Measurements from ENCODE around the gene FAM240A. TPM values are rescaled to one million over a fixed set of nuclear protein-coding genes. Genes with fewer than 3 reads are reported as not detected.

FAM240A gene
- total RNA-seq, 4 donors from 2014 or later, result not detected

- whole genome bisulfite sequencing, 2 donors (ENCODE audit: low coverage in 1 of 2), result 45 to 48% methylated on average over 7 to 10 of the region's 10 CpGs
- peak in 1 of 3 donors; percentile 63 for TF ChIP-seq POLR2AphosphoS5 (IDR thresholded peaks at IDR 0.05)
- no peak for TF ChIP-seq POLR2A (IDR thresholded peaks at IDR 0.05)
- Histone ChIP-seq H3K27ac (peak overlapping the region in 3 of 4 donors; percentile 25 to 62 (median 53)), H3K4me1 (peaks cover 0 to 24% (median 11%) of the 10 kb centered on the region in 4 donors), H3K36me3 (no peaks in the 10 kb centered on the region), H3K27me3 (peaks cover 11% of the 10 kb centered on the region), H3K4me3 (no peak overlapping the region), H3K9me3 (no peaks in the 10 kb centered on the region)
- intact Hi-C loops (cut with DNase I; ENCODE audit: low total_unique reads) (no loop called here), in situ Hi-C loops (cut with MboI; ENCODE audit: low pct_ligation_motif_present in 1 of 4, low pct_unique_long_range_greater_than_20kb in 1 of 4, low sequenced_read_pairs in 3 of 4) (no loop called here)
- DNase-seq, result no peak
These were observed 33.2 kb upstream of the FAM240A start for GRCh38 chr3:46578973-46579755.

- Histone ChIP-seq H3K4me1 (peaks cover 0 to 24% (median 11%) of the 10 kb centered on the region in 4 donors), H3K9me3 (no peaks in the 10 kb centered on the region), H3K27ac (peak overlapping the region in 2 of 4 donors; percentile 53 to 62), H3K36me3 (no peaks in the 10 kb centered on the region), H3K27me3 (peaks cover 11% of the 10 kb centered on the region), H3K4me3 (no peak overlapping the region)
- TF ChIP-seq EP300 (IDR thresholded peaks at IDR 0.05; ENCODE audit: low read depth), result no peak
- no peak for TF ChIP-seq POLR2A (IDR thresholded peaks at IDR 0.05)
- no peak for TF ChIP-seq CTCF (IDR thresholded peaks at IDR 0.05)
- no peak for TF ChIP-seq POLR2AphosphoS5 (IDR thresholded peaks at IDR 0.05)
- no peak for DNase-seq
- WGBS, 2 donors (ENCODE audit: low coverage in 1 of 2), result 6 to 43% methylated on average over 5 to 14 of the region's 14 CpGs
- intact Hi-C loops (cut with DNase I; ENCODE audit: low total_unique reads), result no loop called here
- in situ Hi-C loops (cut with MboI; ENCODE audit: low pct_ligation_motif_present in 1 of 4, low pct_unique_long_range_greater_than_20kb in 1 of 4, low sequenced_read_pairs in 3 of 4), result no loop called here
These were observed 32.5 kb upstream of the FAM240A start for GRCh38 chr3:46579756-46580286.

GRCh38 chr3:46580675-46581074, 31.6 kb upstream of the FAM240A start:
- Histone ChIP-seq H3K4me1 (peaks cover 0 to 32% (median 12%) of the 10 kb centered on the region in 4 donors), H3K4me3 (no peak overlapping the region), H3K9me3 (no peaks in the 10 kb centered on the region), H3K27ac (no peak overlapping the region), H3K27me3 (peaks cover 11% of the 10 kb centered on the region), H3K36me3 (no peaks in the 10 kb centered on the region)
- WGBS, 2 donors (ENCODE audit: low coverage in 1 of 2), result 100% methylated on average over 1 of the region's 1 CpG; no CpG with 5 or more reads in 1 of the 2 donors
- in situ Hi-C loops (cut with MboI; ENCODE audit: low pct_ligation_motif_present in 1 of 4, low pct_unique_long_range_greater_than_20kb in 1 of 4, low sequenced_read_pairs in 3 of 4), result no loop called here
- no peak for DNase-seq
- intact Hi-C loops (cut with DNase I; ENCODE audit: low total_unique reads), result no loop called here
- TF ChIP-seq EP300 (IDR thresholded peaks at IDR 0.05; ENCODE audit: low read depth), result no peak
- no peak for TF ChIP-seq POLR2AphosphoS5 (IDR thresholded peaks at IDR 0.05)
- no peak for TF ChIP-seq CTCF (IDR thresholded peaks at IDR 0.05)
- no peak for TF ChIP-seq POLR2A (IDR thresholded peaks at IDR 0.05)

- Histone ChIP-seq H3K36me3 (no peaks in the 10 kb centered on the region), H3K27me3 (no peaks in the 10 kb centered on the region), H3K27ac (no peak overlapping the region), H3K4me3 (no peak overlapping the region), H3K9me3 (no peaks in the 10 kb centered on the region), H3K4me1 (peaks cover 0 to 28% (median 9%) of the 10 kb centered on the region in 4 donors)
- in situ Hi-C loops (cut with MboI; ENCODE audit: low pct_ligation_motif_present in 1 of 4, low pct_unique_long_range_greater_than_20kb in 1 of 4, low sequenced_read_pairs in 3 of 4), result no loop called here
- DNase-seq, result no peak
- WGBS, 2 donors (ENCODE audit: low coverage in 1 of 2), result 93 to 94% methylated on average over 4 to 7 of the region's 7 CpGs
- intact Hi-C loops (cut with DNase I; ENCODE audit: low total_unique reads), result no loop called here
- TF ChIP-seq POLR2AphosphoS5 (IDR thresholded peaks at IDR 0.05) (no peak), POLR2A (IDR thresholded peaks at IDR 0.05) (no peak), CTCF (IDR thresholded peaks at IDR 0.05) (no peak), EP300 (IDR thresholded peaks at IDR 0.05; ENCODE audit: low read depth) (no peak)
These were observed 27.5 kb upstream of the FAM240A start for GRCh38 chr3:46584598-46585467.

All from transverse colon (tissue), 4 donors.